ENCODE results near the gene PKP2. TPM values are rescaled to one million over a fixed set of nuclear protein-coding genes. Genes with fewer than 3 reads are reported as not detected.

The PKP2 gene
- total and polyA plus RNA-seq, 2 of the 4 experiments (the other 2 are of a cell fraction): 0.10 to 0.18 TPM

- Histone ChIP-seq H2BK120ac (ENCODE audit: low read depth, low read length) (no peak overlapping the region), H2BK15ac (ENCODE audit: low read depth, low read length) (no peak overlapping the region), H3K18ac (ENCODE audit: low read depth, low read length) (no peak overlapping the region), H2AK9ac (replicated peaks; ENCODE audit: low read depth, low read length, poor library complexity) (no peak overlapping the region), H2AK5ac (ENCODE audit: low read depth, low read length) (no peak overlapping the region), H3K23ac (ENCODE audit: low read depth, low read length) (no peak overlapping the region), H3K4ac (ENCODE audit: low read depth, low read length) (no peak overlapping the region), H3K14ac (replicated peaks; ENCODE audit: low read depth, low read length) (no peak overlapping the region), H3K4me1 (ENCODE audit: control insufficient read depth, insufficient read depth, low read length) (no peaks in the 10 kb centered on the region), H3K79me1 (ENCODE audit: low read depth in 1 of 2, low read length in 2 of 2) (no peaks in the 10 kb centered on the region), H3K27me3 (ENCODE audit: control insufficient read depth, insufficient read depth, low read length) (no peaks in the 10 kb centered on the region), H4K8ac (ENCODE audit: low read depth in 2 of 2, low read length in 2 of 2) (no peak overlapping the region), H3K9me1 (ENCODE audit: insufficient read depth, low read length) (no peaks in the 10 kb centered on the region), H4K91ac (ENCODE audit: insufficient read depth, low read depth, low read length) (no peak overlapping the region), H2BK20ac (ENCODE audit: low read depth, low read length) (no peak overlapping the region), H3K9me3 (ENCODE audit: control insufficient read depth, insufficient read depth, low read length) (no peaks in the 10 kb centered on the region), H4K20me1 (ENCODE audit: insufficient read depth, low read length) (no peaks in the 10 kb centered on the region), H3K4me2 (ENCODE audit: low read depth, low read length) (no peak overlapping the region), H4K5ac (ENCODE audit: low read depth, low read length) (no peak overlapping the region), H2BK5ac (ENCODE audit: low read depth, low read length, poor library complexity, severe bottlenecking) (no peak overlapping the region), H3K56ac (ENCODE audit: extremely low read depth, insufficient read depth, low read length) (no peak overlapping the region), H3K36me3 (ENCODE audit: control insufficient read depth, insufficient read depth, low read length) (no peaks in the 10 kb centered on the region), H3K27ac (ENCODE audit: insufficient read depth, low read length) (no peak overlapping the region), H3K4me3 (ENCODE audit: insufficient read depth, low read depth, low read length) (no peak overlapping the region), H3K9ac (ENCODE audit: low read depth, low read length) (no peak overlapping the region), H2AFZ (replicated peaks; ENCODE audit: low read length, poor library complexity) (no peak overlapping the region)
- intact Hi-C loops (cut with micrococcal nuclease) (no loop called here), dilution Hi-C loops (cut with HindIII; ENCODE audit: low sequenced_read_pairs, unreplicated experiment) (no loop called here), in situ Hi-C loops (cut with MboI; ENCODE audit: low sequenced_read_pairs) (no loop called here)
- DNase-seq (no peak), ATAC-seq (ENCODE audit: low read depth) (no peak)
- 44% methylated on average over 2 of the region's 4 CpGs; no CpG with 5 or more reads in 1 of the 2 experiments for WGBS, 2 experiments (ENCODE audit: extremely low coverage in 2 of 2, insufficient read length in 1 of 2)
- TF ChIP-seq POLR2A (IDR thresholded peaks at IDR 0.05; ENCODE audit: low read depth, low read length) (no peak), MAFK (IDR thresholded peaks at IDR 0.05; ENCODE audit: low read depth, low read length) (no peak), CHD1 (IDR thresholded peaks at IDR 0.05; ENCODE audit: low read depth, low read length) (no peak), RFX5 (IDR thresholded peaks at IDR 0.05; ENCODE audit: low read depth, low read length) (no peak), BHLHE40 (IDR thresholded peaks at IDR 0.05; ENCODE audit: low read depth, low read length) (no peak), FOS (IDR thresholded peaks at IDR 0.05; ENCODE audit: low read depth, low read length) (no peak)
- POLR2A ChIA-PET (ENCODE audit: unreplicated experiment): no interaction called here
- CTCF ChIA-PET: no interaction called here
- no TSS peak for BruUV-seq (replicated peaks)
Measured at GRCh38 chr12:32885831-32886230, 10.7 kb downstream of the PKP2 start.
